DND-41 (cell line): ENCODE data around the gene OAS2.

Experiments
- ATAC-seq: fragments of 200-7000 bp; cut with Tn5 transposase; 3 replicates; pipeline ENCODE4 v1.9.1; 2021; ENCODE audit warnings: low read depth; ENCODE audit not compliant: insufficient read depth
- DNase-seq: peaks from one replicate; pipeline ENCODE4 v3.0.0-alpha.2; 2020
- H2AFZ ChIP-seq: 2 replicates; pipeline ENCODE4 v1.6.0; 2012; ENCODE audit warnings: low read depth, low read length
- H3K27ac ChIP-seq: 2 replicates; pipeline ENCODE4 v1.5.1; 2012; ENCODE audit warnings: low read length, inconsistent platforms
- H3K27me3 ChIP-seq: fragments of 200-600 bp; sonication (generic); 2 replicates; pipeline ENCODE4 v1.6.0; 2012; ENCODE audit warnings: low read length, mild to moderate bottlenecking, inconsistent platforms; ENCODE audit not compliant: insufficient read depth, poor library complexity
- H3K36me3 ChIP-seq: 2 replicates; pipeline ENCODE4 v1.5.1; 2012; ENCODE audit warnings: low read length, inconsistent platforms; ENCODE audit not compliant: insufficient read depth
- H3K4me1 ChIP-seq: 2 replicates; pipeline ENCODE4 v1.5.1; 2012; ENCODE audit warnings: mild to moderate bottlenecking, low read length; ENCODE audit not compliant: insufficient read depth
- H3K4me2 ChIP-seq: 2 replicates; pipeline ENCODE4 v1.6.0; 2012; ENCODE audit warnings: mild to moderate bottlenecking, moderate library complexity, low read length, inconsistent platforms; ENCODE audit not compliant: insufficient read depth
- H3K4me3 ChIP-seq, 2 experiments: fragments of 200-600 bp in 1 of 2; shearing (Covaris generic) in 1 of 2; 2 replicates each; pipeline ENCODE4 v1.5.1; 2012 to 2016; ENCODE audit warnings: inconsistent platforms in 2 of 2, low read length in 2 of 2, mild to moderate bottlenecking in 2 of 2, low read depth in 1 of 2, moderate library complexity in 1 of 2
- H3K79me2 ChIP-seq: 2 replicates; pipeline ENCODE4 v1.6.0; 2012; ENCODE audit warnings: low read length, inconsistent platforms; ENCODE audit not compliant: insufficient read depth
- H3K9ac ChIP-seq: 2 replicates; pipeline ENCODE4 v1.6.0; 2012; ENCODE audit warnings: low read depth, mild to moderate bottlenecking, inconsistent platforms, low read length, moderate library complexity
- H3K9me3 ChIP-seq: 2 replicates; pipeline ENCODE4 v1.5.1; 2012; ENCODE audit warnings: low read length, moderate library complexity, mild to moderate bottlenecking, inconsistent platforms; ENCODE audit not compliant: insufficient read depth, severe bottlenecking
- H4K20me1 ChIP-seq: 2 replicates; pipeline ENCODE4 v1.6.0; 2012; ENCODE audit warnings: low read length; ENCODE audit not compliant: insufficient read depth
- CTCF ChIP-seq: IDR thresholded peaks from 2 replicates; pipeline ENCODE4 v1.5.1; 2012; ENCODE audit warnings: borderline replicate concordance, low read length, moderate library complexity, mild to moderate bottlenecking; ENCODE audit not compliant: poor library complexity, severe bottlenecking; ENCODE audit errors: extremely low read depth
- EZH2 ChIP-seq: IDR thresholded peaks from 3 replicates; pipeline ENCODE4 v1.6.1; 2012; ENCODE audit warnings: borderline replicate concordance, low read depth, mild to moderate bottlenecking, moderate library complexity, low read length, inconsistent platforms; ENCODE audit not compliant: severe bottlenecking

Gene OAS2

DNA sequence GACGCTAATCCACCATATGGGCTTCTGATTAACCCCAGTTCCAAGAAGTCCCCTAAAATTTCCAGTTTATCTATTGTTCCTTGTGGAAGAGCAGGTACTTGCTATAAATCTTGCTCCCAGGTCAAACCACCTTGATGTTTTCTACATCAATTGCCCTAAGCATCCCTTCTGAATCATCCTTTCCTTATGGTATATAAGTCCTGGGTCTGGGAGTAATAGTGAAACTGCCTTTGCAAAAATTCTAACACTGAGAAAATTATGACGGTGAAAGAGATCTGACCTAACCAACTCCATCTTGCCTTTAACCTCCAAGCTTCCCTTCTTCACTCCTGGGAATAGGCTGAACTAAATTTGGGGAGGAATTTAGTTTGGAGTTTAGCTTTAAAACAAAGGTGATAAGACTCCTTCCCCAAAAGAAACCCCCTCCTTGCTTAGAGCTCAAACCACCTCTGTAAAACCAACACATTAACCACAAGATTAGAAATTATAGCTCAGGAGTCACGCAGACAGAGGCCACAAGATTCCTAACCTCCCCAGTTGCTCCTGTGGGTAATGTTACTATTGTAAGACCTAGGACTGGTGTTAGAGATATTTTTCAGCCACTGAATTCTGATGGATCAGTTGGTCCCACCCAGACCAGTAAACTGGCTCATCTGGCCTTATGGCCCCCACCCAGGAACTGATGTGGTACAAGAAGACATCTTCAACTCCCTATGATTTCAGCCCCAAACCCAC lies 44.4 kb downstream of the OAS2 start:
- H3K36me3 ChIP-seq, result no peaks in the 10 kb centered on the region
- H3K27ac ChIP-seq, result no peak overlapping the region
- no peaks in the 10 kb centered on the region for H3K27me3 ChIP-seq
- H3K79me2 ChIP-seq, result no peaks in the 10 kb centered on the region
- H3K9ac ChIP-seq, result no peak overlapping the region
- H4K20me1 ChIP-seq, result no peaks in the 10 kb centered on the region
- H3K9me3 ChIP-seq, result no peaks in the 10 kb centered on the region
- no peak for ATAC-seq
- no peak overlapping the region for H2AFZ ChIP-seq
- DNase-seq, result no peak
- H3K4me1 ChIP-seq, result no peaks in the 10 kb centered on the region
- TF ChIP-seq CTCF (no peak), EZH2 (no peak)
- H3K4me2 ChIP-seq, result no peak overlapping the region
- no peak overlapping the region for H3K4me3 ChIP-seq

DNA sequence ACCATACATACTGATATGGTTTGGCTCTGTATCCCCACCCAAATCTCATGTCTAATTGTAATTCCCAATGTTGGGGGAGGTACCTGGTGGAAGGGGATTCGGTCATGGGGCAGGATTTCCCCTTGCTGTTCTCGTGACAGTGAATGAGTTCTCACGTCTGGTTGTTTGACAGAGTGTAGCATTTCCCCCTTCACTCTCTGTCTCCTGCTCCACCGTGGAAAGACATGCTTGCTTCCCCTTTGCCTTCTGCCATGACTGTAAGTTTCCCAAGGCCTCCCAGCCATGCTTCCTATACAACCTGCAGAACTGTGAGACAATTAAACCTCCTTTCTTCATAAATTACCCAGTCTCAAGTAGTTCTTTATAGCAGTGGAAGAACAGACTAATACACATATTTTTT lies 49.4 kb downstream of the OAS2 start:
- TF ChIP-seq EZH2 (no peak), CTCF (no peak)

DNA sequence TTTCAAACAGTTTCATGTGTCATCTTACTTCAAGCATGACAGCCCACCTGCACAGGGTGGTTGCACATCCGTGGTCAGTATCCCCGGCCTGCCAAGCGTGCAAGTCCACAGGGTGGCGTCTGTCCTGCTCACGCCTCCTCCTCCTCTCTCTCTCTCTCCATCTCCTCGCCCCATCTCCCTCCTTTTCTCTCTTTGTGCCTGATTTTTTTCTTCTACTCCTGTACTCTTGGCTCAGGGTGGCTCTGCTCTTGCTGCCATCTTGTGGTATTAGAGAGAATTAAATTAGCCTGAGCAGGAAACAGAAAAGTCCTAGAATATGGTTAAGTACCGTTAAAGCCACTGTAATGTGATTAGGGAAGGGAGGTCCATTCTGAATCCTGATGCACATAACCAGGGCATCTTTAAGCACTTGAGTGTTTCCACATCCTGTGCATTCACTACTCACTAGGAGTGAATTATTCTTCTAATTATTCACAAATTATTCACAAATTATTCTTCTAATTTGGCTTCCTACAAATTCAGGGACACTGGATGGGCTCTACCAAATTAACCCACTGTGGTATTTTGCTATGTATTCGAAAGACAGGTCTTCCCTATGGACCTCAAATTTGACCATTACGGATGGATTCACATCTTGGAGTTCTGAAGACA lies 52.7 kb downstream of the OAS2 start:
- Histone ChIP-seq H2AFZ (no peak overlapping the region), H3K79me2 (no peaks in the 10 kb centered on the region), H3K27ac (no peak overlapping the region), H3K4me2 (no peak overlapping the region), H3K4me3 (no peak overlapping the region), H3K9ac (no peak overlapping the region), H3K27me3 (no peaks in the 10 kb centered on the region), H4K20me1 (no peaks in the 10 kb centered on the region), H3K4me1 (no peaks in the 10 kb centered on the region), H3K9me3 (no peaks in the 10 kb centered on the region), H3K36me3 (no peaks in the 10 kb centered on the region)
- DNase-seq, result peak; percentile 33
- peak; percentile 76 for TF ChIP-seq CTCF
- no peak for TF ChIP-seq EZH2
- ATAC-seq, result peak; percentile 78

More for the DNA sequence above, 49.4 kb downstream of the OAS2 start:
- Histone ChIP-seq H3K9ac (no peak overlapping the region), H3K4me3 (no peak overlapping the region), H2AFZ (no peak overlapping the region), H4K20me1 (no peaks in the 10 kb centered on the region), H3K9me3 (no peaks in the 10 kb centered on the region), H3K4me1 (no peaks in the 10 kb centered on the region), H3K36me3 (no peaks in the 10 kb centered on the region), H3K27me3 (no peaks in the 10 kb centered on the region), H3K79me2 (no peaks in the 10 kb centered on the region), H3K4me2 (no peak overlapping the region), H3K27ac (no peak overlapping the region)
- no peak for ATAC-seq
- DNase-seq, result no peak
